GM18951 (cell line): ENCODE results near the gene SUMO4.

Experiments used
- POLR2A ChIP-seq: IDR thresholded peaks from 4 replicates; pipeline ENCODE4 v1.6.1; 2011; ENCODE audit warnings: mild to moderate bottlenecking; ENCODE audit not compliant: insufficient read length, insufficient read depth; ENCODE audit errors: extremely low read depth
- in situ Hi-C: fragments of 300-500 bp; cut with MboI; formaldehyde crosslinking; loops from one replicate; pipeline ENCODE4 v1.12.0; 2022; ENCODE audit warnings: low sequenced_read_pairs, mixed read lengths, inconsistent platforms; ENCODE audit not compliant: unreplicated experiment

Gene SUMO4

GRCh38 chr6:149429427-149430360 is 29.6 kb downstream of the SUMO4 start:
- in situ Hi-C loops: loop anchor here (5.0 to 10.0 kb wide), 4 partner anchors 85 to 402 kb away; no protein-coding TSS in a partner anchor
- no peak for TF ChIP-seq POLR2A

- no peak for TF ChIP-seq POLR2A
- in situ Hi-C loops: loop anchor here (5.0 to 10.0 kb wide), 3 partner anchors 83 to 405 kb away; no protein-coding TSS in a partner anchor
Measured at GRCh38 chr6:149431905-149432775, 32.1 kb downstream of the SUMO4 start.

GRCh38 chr6:149433405-149433804 is 33.3 kb downstream of the SUMO4 start:
- TF ChIP-seq POLR2A: no peak
- in situ Hi-C loops: loop anchor here (5.0 to 10.0 kb wide), 3 partner anchors 81 to 406 kb away; no protein-coding TSS in a partner anchor

- no peak for TF ChIP-seq POLR2A
- in situ Hi-C loops: loop anchor here (5.0 to 10.0 kb wide), 3 partner anchors 81 to 407 kb away; no protein-coding TSS in a partner anchor
Measured at GRCh38 chr6:149433881-149434280, 33.8 kb downstream of the SUMO4 start.

- no peak for TF ChIP-seq POLR2A
- in situ Hi-C loops: loop anchor here (10.0 kb wide), 2 partner anchors 79 to 251 kb away; no protein-coding TSS in a partner anchor
Measured at GRCh38 chr6:149435919-149436586, 36.0 kb downstream of the SUMO4 start.

GRCh38 chr6:149436647-149437046 is 36.6 kb downstream of the SUMO4 start:
- in situ Hi-C loops: loop anchor here (10.0 kb wide), 2 partner anchors 78 to 252 kb away; no protein-coding TSS in a partner anchor
- TF ChIP-seq POLR2A: no peak

GRCh38 chr6:149437212-149437611 is 37.1 kb downstream of the SUMO4 start:
- in situ Hi-C loops: loop anchor here (10.0 kb wide), 2 partner anchors 78 to 252 kb away; no protein-coding TSS in a partner anchor
- no peak for TF ChIP-seq POLR2A

- no peak for TF ChIP-seq POLR2A
- in situ Hi-C loops: loop anchor here (10.0 kb wide), 2 partner anchors 76 to 254 kb away; no protein-coding TSS in a partner anchor
Measured at GRCh38 chr6:149438855-149439254, 38.8 kb downstream of the SUMO4 start.

- no peak for TF ChIP-seq POLR2A
- in situ Hi-C loops: loop anchor here (10.0 kb wide), 2 partner anchors 75 to 255 kb away; no protein-coding TSS in a partner anchor
Measured at GRCh38 chr6:149439626-149440025, 39.6 kb downstream of the SUMO4 start.

- in situ Hi-C loops: no loop called here
- no peak for TF ChIP-seq POLR2A
Measured at GRCh38 chr6:149440735-149441671, 40.9 kb downstream of the SUMO4 start.

GRCh38 chr6:149441740-149442139 is 41.7 kb downstream of the SUMO4 start:
- in situ Hi-C loops: no loop called here

More at GRCh38 chr6:149441740-149442139, 41.7 kb downstream of the SUMO4 start:
- no peak for TF ChIP-seq POLR2A
